Psoas muscle (tissue), 8 donors: ENCODE results near the gene CUZD1. TPM values are rescaled to one million over a fixed set of nuclear protein-coding genes. Genes with fewer than 3 reads are reported as not detected.
"Not testable (repeated sequence)": the region's sequence is repeated elsewhere in the genome, so short reads cannot be mapped to it uniquely, and the experiment has no call there.

Experiments used
- ATAC-seq, 4 donors: fragments of 200-7000 bp; cut with Tn5 transposase; one replicate each; pipeline ENCODE4 v1.9.1; 2020; ENCODE audit warnings: moderate library complexity in 3 of 4, mild to moderate bottlenecking in 2 of 4
- DNase-seq, 2 donors: peaks; one replicate each; pipeline ENCODE4 v3.0.0-alpha.2; 2020
- H3K27ac ChIP-seq: fragments of 200-600 bp; one replicate; pipeline ENCODE4 v1.8.0; 2022
- H3K27me3 ChIP-seq, 3 donors: fragments of 200-600 bp in 1 of 3; one replicate each; pipeline versions ENCODE4 v1.6.1 to v1.8.0; 2013 to 2022; ENCODE audit warnings: low read length in 2 of 3, mild to moderate bottlenecking in 2 of 3, moderate library complexity in 1 of 3; ENCODE audit not compliant: insufficient read depth in 3 of 3
- H3K36me3 ChIP-seq, 2 donors: fragments of 200-600 bp in 1 of 2; one replicate each; pipeline versions ENCODE4 v1.6.1 to v1.8.0; 2013 to 2022; ENCODE audit warnings: low read depth in 1 of 2, mild to moderate bottlenecking in 1 of 2, moderate library complexity in 1 of 2; ENCODE audit not compliant: insufficient read depth in 1 of 2
- H3K4me1 ChIP-seq: fragments of 200-600 bp; one replicate; pipeline ENCODE4 v1.8.0; 2022
- H3K4me3 ChIP-seq: fragments of 200-600 bp; one replicate; pipeline ENCODE4 v1.8.0; 2022; ENCODE audit warnings: mild to moderate bottlenecking
- H3K9me3 ChIP-seq: fragments of 200-600 bp; one replicate; pipeline ENCODE4 v1.8.0; 2022
- CTCF ChIP-seq: fragments of 200-600 bp; IDR thresholded peaks from one replicate; pipeline ENCODE4 v1.8.0; 2022; ENCODE audit warnings: antibody characterized with exemption
- WGBS, 3 donors: extraction: QIAGEN DNeasy Blood & Tissue Kit; methylation state at CpG; one replicate each; pipeline versions ENCODE4 v1.1.6 to v1.1.7; 2013; 5-methylcytosine and 5-hydroxymethylcytosine counted together
- intact Hi-C, 2 donors: fragments of 100-400 bp; cut with DNase I; formaldehyde crosslinking; loops; one replicate each; pipeline versions ENCODE4 v1.11.0 to v1.14.2; 2022
- polyA plus RNA-seq, 3 donors: library from polyadenylated mRNA; stranded (reverse); fragments of 200-250 nt; gene quantifications; one replicate each; pipeline ENCODE4 v1.2.3, GENCODE V29; 2013
- total RNA-seq, 4 donors: library from RNA; stranded (reverse); fragmentation: NEBNext Ultra II Directional in 2 of 4; extraction: Animal tissue kit (Norgen Biotek cat#: 25700) in 2 of 4; gene quantifications; one replicate each; pipeline versions ENCODE4 v1.2.1 to v1.2.4, GENCODE V29; 2021 to 2023
- donor health status: healthy with polysubstance abuse.
- donor health status: DM: no; HTN: no; CAD: no; lungs with moderate emphysema.
- donor health status: Bipolar disorder and iron deficiency.
- donor health status: healthy.
- donor health status: DM: yes; HTN: yes; CAD: no.
- donor health status: DM: no; HTN: no; CAD: no.
- donor health status: DM: no; HTN: no; CAD: no.
- donor health status: DM: yes; HTN: yes; CAD: no.

CUZD1 gene
- total and polyA plus RNA-seq, 7 donors = 0.10 to 0.35 (median 0.18) TPM; not detected in 1

DNA sequence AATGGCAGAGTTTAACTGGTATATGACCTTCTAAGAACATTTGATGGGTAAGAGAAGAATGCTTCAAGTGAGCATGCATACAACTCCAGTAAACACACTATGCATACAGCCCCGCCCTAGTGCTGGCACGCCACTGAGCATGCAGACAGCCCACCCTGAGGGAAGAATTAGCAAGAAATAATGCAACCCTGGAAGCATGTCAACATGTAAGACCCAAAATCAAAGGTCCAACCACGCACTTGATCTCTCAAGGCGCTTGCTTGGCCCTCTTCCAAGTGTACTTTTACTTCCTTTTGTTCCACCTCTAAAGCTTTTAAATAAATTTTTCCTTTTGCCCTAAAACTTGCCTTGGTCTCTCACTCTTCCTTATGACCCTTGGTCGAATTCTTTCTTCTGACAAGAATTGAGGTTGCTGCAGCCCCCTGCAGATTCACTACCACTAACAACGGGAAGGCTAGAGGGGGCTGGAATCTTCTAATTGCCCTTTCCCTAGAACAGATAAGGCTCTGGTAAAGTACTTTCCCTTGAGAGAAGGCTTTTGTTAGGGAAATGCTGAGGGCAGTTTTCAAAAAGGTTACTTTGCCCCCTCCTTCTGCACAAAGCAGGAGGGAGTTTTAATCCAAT lies 30.3 kb upstream of the CUZD1 start:
- TF ChIP-seq CTCF = no peak
- intact Hi-C loops = no loop called here
- no peak overlapping the region for H3K4me3 ChIP-seq
- DNase-seq (no peak), ATAC-seq (no peak)
- H3K4me1 ChIP-seq = peaks cover 4% of the 10 kb centered on the region
- H3K36me3 ChIP-seq = no peaks in the 10 kb centered on the region
- no peak overlapping the region for H3K27ac ChIP-seq
- H3K9me3 ChIP-seq = no peaks in the 10 kb centered on the region
- peaks cover 0 to 3% (median 2%) of the 10 kb centered on the region in 3 donors for H3K27me3 ChIP-seq
- WGBS, 3 donors = 46 to 59% (median 56%) methylated on average over 6 of the region's 6 CpGs

DNA sequence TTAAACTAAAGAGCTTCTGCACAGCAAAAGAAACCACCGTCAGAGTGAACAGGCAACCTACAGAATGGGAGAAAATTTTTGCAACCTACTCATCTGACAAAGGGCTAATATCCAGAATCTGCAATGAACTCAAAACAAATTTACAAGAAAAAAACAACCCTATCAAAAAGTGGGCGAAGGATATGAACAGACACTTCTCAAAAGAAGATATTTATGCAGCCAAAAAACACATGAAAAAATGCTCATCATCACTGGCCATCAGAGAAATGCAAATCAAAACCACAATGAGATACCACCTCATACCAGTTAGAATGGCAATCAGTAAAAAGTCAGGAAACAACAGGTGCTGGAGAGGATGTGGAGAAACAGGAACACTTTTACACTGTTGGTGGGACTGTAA lies 26.3 kb upstream of the CUZD1 start:
- WGBS, 3 donors = 83 to 100% (median 95%) methylated on average over 1 of the region's 2 CpGs
- H3K4me3 ChIP-seq, intact Hi-C loops, H3K9me3 ChIP-seq, H3K36me3 ChIP-seq, H3K27me3 ChIP-seq, H3K27ac ChIP-seq, DNase-seq, H3K4me1 ChIP-seq, ATAC-seq: not testable (repeated sequence)

DNA sequence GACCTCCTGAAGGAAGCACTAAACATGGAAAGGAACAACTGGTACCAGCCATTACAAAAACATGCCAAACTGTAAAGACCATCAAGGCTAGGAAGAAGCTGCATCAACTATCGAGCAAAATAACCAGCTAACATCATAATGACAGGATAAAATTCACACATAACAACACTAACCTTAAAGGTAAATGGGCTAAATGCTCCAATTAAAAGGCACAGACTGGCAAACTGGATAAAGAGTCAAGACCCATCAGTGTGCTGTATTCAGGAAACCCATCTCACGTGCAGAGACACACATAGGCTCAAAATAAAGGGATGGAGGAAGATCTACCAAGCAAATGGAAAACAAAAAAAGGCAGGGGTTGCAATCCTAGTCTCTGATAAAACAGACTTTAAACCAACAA lies 23.1 kb upstream of the CUZD1 start:
- DNase-seq, H3K27ac ChIP-seq, ATAC-seq, H3K36me3 ChIP-seq, H3K9me3 ChIP-seq, H3K4me1 ChIP-seq, H3K27me3 ChIP-seq, intact Hi-C loops, H3K4me3 ChIP-seq: not testable (repeated sequence)
- 91 to 94% (median 92%) methylated on average over 1 of the region's 2 CpGs for WGBS, 3 donors

GRCh38 chr10:122866757-122867482 lies 21.3 kb upstream of the CUZD1 start:
- WGBS, 3 donors = 90 to 94% (median 91%) methylated on average over 3 of the region's 3 CpGs
- H3K27ac ChIP-seq, H3K4me1 ChIP-seq, H3K4me3 ChIP-seq, ATAC-seq, H3K27me3 ChIP-seq, intact Hi-C loops, H3K36me3 ChIP-seq, H3K9me3 ChIP-seq, DNase-seq: not testable (repeated sequence)

GRCh38 chr10:122864901-122865300 lies 19.2 kb upstream of the CUZD1 start:
- Histone ChIP-seq H3K36me3 (no peaks in the 10 kb centered on the region), H3K4me3 (no peak overlapping the region), H3K4me1 (peaks cover 5% of the 10 kb centered on the region), H3K9me3 (no peaks in the 10 kb centered on the region), H3K27ac (no peak overlapping the region), H3K27me3 (no peaks in the 10 kb centered on the region)
- TF ChIP-seq CTCF = no peak
- WGBS, 3 donors = 67 to 98% (median 85%) methylated on average over 1 of the region's 1 CpG
- ATAC-seq = no peak
- intact Hi-C loops = no loop called here
- no peak for DNase-seq

- ATAC-seq = no peak
- DNase-seq = no peak
- Histone ChIP-seq H3K36me3 (no peaks in the 10 kb centered on the region), H3K9me3 (no peaks in the 10 kb centered on the region), H3K27me3 (no peaks in the 10 kb centered on the region), H3K4me3 (no peak overlapping the region), H3K4me1 (peaks cover 5% of the 10 kb centered on the region), H3K27ac (no peak overlapping the region)
- TF ChIP-seq CTCF = no peak
- WGBS, 3 donors = 93 to 94% (median 93%) methylated on average over 2 of the region's 2 CpGs
- intact Hi-C loops = no loop called here
These were observed 18.5 kb upstream of the CUZD1 start for GRCh38 chr10:122864194-122864592.
